HepG2 (cell line): Measurements from ENCODE around the gene CCDC97. TPM values are rescaled to one million over a fixed set of nuclear protein-coding genes. Genes with fewer than 3 reads are reported as not detected.

ENCODE experiments used
- ATF3 ChIP-seq: sonication (generic); formaldehyde crosslinking; IDR thresholded peaks from 2 replicates; pipeline ENCODE4 v1.4.0; 2020; ENCODE audit warnings: missing genetic modification reagents
- CREBL2 ChIP-seq: sonication (generic); formaldehyde crosslinking; IDR thresholded peaks from 2 replicates; pipeline ENCODE4 v1.8.1; 2023; ENCODE audit warnings: missing genetic modification reagents, mild to moderate bottlenecking, borderline replicate concordance
- ETS1 ChIP-seq: sonication (generic); formaldehyde crosslinking; IDR thresholded peaks from 2 replicates; pipeline ENCODE4 v1.4.0; 2020; ENCODE audit warnings: missing genetic modification reagents
- HCFC1 ChIP-seq: fragments of 150-350 bp; IDR thresholded peaks from 2 replicates; pipeline ENCODE4 v1.6.1; 2014; ENCODE audit warnings: low read depth, low read length
- HMG20A ChIP-seq: IDR thresholded peaks from 2 replicates; pipeline ENCODE4 v1.6.1; 2016; ENCODE audit warnings: borderline replicate concordance
- HOXA7 ChIP-seq: sonication (generic); formaldehyde crosslinking; IDR thresholded peaks from 2 replicates; pipeline ENCODE4 v1.8.1; 2022; ENCODE audit warnings: mild to moderate bottlenecking, missing genetic modification reagents, moderate library complexity
- IRF9 ChIP-seq: sonication (generic); formaldehyde crosslinking; IDR thresholded peaks from 2 replicates; pipeline ENCODE4 v1.8.0; 2022; ENCODE audit warnings: missing genetic modification reagents, mild to moderate bottlenecking, borderline replicate concordance
- JUN ChIP-seq: sonication (generic); formaldehyde crosslinking; IDR thresholded peaks from 2 replicates; pipeline ENCODE4 v1.4.0; 2020; ENCODE audit warnings: mild to moderate bottlenecking, missing genetic modification reagents
- NFE2 ChIP-seq: sonication (generic); formaldehyde crosslinking; IDR thresholded peaks from 2 replicates; pipeline ENCODE4 v1.4.0; 2020; ENCODE audit warnings: missing genetic modification reagents
- PATZ1 ChIP-seq: sonication (generic); formaldehyde crosslinking; IDR thresholded peaks from 2 replicates; pipeline ENCODE4 v1.4.0; 2020; ENCODE audit warnings: missing genetic modification reagents
- RFX5 ChIP-seq: IDR thresholded peaks from 2 replicates; pipeline ENCODE4 v1.6.1; 2011; ENCODE audit warnings: low read depth, low read length, improper control_type of control experiment
- SALL1 ChIP-seq: sonication (generic); formaldehyde crosslinking; IDR thresholded peaks from 2 replicates; pipeline ENCODE4 v1.8.0; 2022; ENCODE audit warnings: mild to moderate bottlenecking, missing genetic modification reagents
- TARDBP ChIP-seq: sonication (generic); formaldehyde crosslinking; IDR thresholded peaks from 2 replicates; pipeline ENCODE4 v1.8.0; 2022; ENCODE audit warnings: mild to moderate bottlenecking, missing genetic modification reagents
- TBL1XR1 ChIP-seq: fragments of 150-350 bp; IDR thresholded peaks from 2 replicates; pipeline ENCODE4 v1.6.1; 2014; ENCODE audit warnings: borderline replicate concordance, low read length; ENCODE audit not compliant: partially characterized antibody
- TOPORS ChIP-seq: sonication (generic); formaldehyde crosslinking; IDR thresholded peaks from 2 replicates; pipeline ENCODE4 v1.8.0; 2023; ENCODE audit warnings: mild to moderate bottlenecking, missing genetic modification reagents
- TRAFD1 ChIP-seq: sonication (generic); formaldehyde crosslinking; IDR thresholded peaks from 2 replicates; pipeline ENCODE4 v1.5.1; 2020; ENCODE audit warnings: missing genetic modification reagents, mild to moderate bottlenecking, borderline replicate concordance
- ZFP36 ChIP-seq: fragments of 150-350 bp; IDR thresholded peaks from 2 replicates; pipeline ENCODE4 v1.6.1; 2018; ENCODE audit warnings: borderline replicate concordance, low read length, low read depth; ENCODE audit not compliant: partially characterized antibody
- ZFP36L2 ChIP-seq: sonication (generic); formaldehyde crosslinking; IDR thresholded peaks from 2 replicates; pipeline ENCODE4 v1.4.0; 2020; ENCODE audit warnings: missing genetic modification reagents
- ZNF20 ChIP-seq: sonication (generic); formaldehyde crosslinking; IDR thresholded peaks from 2 replicates; pipeline ENCODE4 v1.4.0; 2020; ENCODE audit warnings: mild to moderate bottlenecking, moderate library complexity, missing genetic modification reagents
- ZNF335 ChIP-seq: sonication (generic); formaldehyde crosslinking; IDR thresholded peaks from 2 replicates; pipeline ENCODE4 v1.4.0; 2020; ENCODE audit warnings: missing genetic modification reagents
- ZNF550 ChIP-seq: sonication (generic); formaldehyde crosslinking; IDR thresholded peaks from 2 replicates; pipeline ENCODE4 v1.4.0; 2020; ENCODE audit warnings: mild to moderate bottlenecking, missing genetic modification reagents, borderline replicate concordance
- ZNF724P ChIP-seq: sonication (generic); formaldehyde crosslinking; IDR thresholded peaks from 2 replicates; pipeline ENCODE4 v1.8.0; 2022; ENCODE audit warnings: missing genetic modification reagents, borderline replicate concordance
- polyA plus RNA-seq, 8 experiments: library from polyadenylated mRNA; depleted of rRNA in 3 of 8; stranded (reverse) in 7 of 8; unstranded in 1 of 8; fragments of >200 nt; fragmentation: Illumina TruSeq in 4 of 8; extraction: Trizol in 4 of 8; gene quantifications; 2 replicates each; pipeline versions ENCODE4 v1.2.1 to v1.2.3, GENCODE V29; 2011 to 2016; ENCODE audit warnings: low read depth in 4 of 8, missing spikeins in 1 of 8, mixed read lengths in 1 of 8; ENCODE audit not compliant: insufficient read depth in 1 of 8
- total RNA-seq, 5 experiments: library from RNA; depleted of rRNA; stranded (reverse); fragments of >200 nt; fragmentation: Illumina TruSeq; extraction: Trizol; gene quantifications; 2 replicates each; pipeline ENCODE4 v1.2.3, GENCODE V29; 2016; ENCODE audit warnings: low read depth in 1 of 5

The CCDC97 gene
- total and polyA plus RNA-seq, 2 of the 13 experiments (the other 11 are each of a cell fraction or from before 2014, with no cell fraction given) = 6.2 to 7.3 TPM

GRCh38 chr19:41263850-41264580, 46.0 kb upstream of the CCDC97 start, which contains the start of gene HNRNPUL1 (continued):
- TF ChIP-seq CREBL2 (CRISPR knock-in tag) (peak; percentile 49; the same call in 1 of the 2 replicates), SALL1 (CRISPR knock-in tag) (peak; percentile 73), ETS1 (CRISPR knock-in tag) (no peak), NFE2 (no peak), ZNF20 (CRISPR knock-in tag) (no peak), ZFP36L2 (CRISPR knock-in tag) (no peak), HOXA7 (no peak), TARDBP (CRISPR knock-in tag) (peak; percentile 78), TBL1XR1 (no peak), ZFP36 (no peak), RFX5 (peak; percentile 49; the same call in 1 of the 2 replicates), TOPORS (CRISPR knock-in tag) (no peak; the same call in 1 of the 2 replicates), ZNF724P (CRISPR knock-in tag) (no peak), PATZ1 (CRISPR knock-in tag) (peak; percentile 98), HCFC1 (no peak), IRF9 (peak; percentile 70), ATF3 (CRISPR knock-in tag) (no peak), ZNF335 (CRISPR knock-in tag) (no peak), HMG20A (CRISPR knock-in tag) (no peak), JUN (CRISPR knock-in tag) (no peak), TRAFD1 (CRISPR knock-in tag) (no peak), ZNF550 (CRISPR knock-in tag) (no peak)
